ENCODE measurements around the gene RBM26.

The RBM26 gene

GRCh38 chr13:79405831-79406596, at the start of gene RBM26:
Gene RBM26 (minus strand): TSS chr13:79406255. CDS start chr13:79405774, 481 bp downstream.
- DNase-seq = peak; percentile 39 to 91 (median 78)

- no peak for DNase-seq
Observed at GRCh38 chr13:79455331-79455730, 49.3 kb upstream of the RBM26 start.

GRCh38 chr13:79452239-79452913, 46.3 kb upstream of the RBM26 start:
- no peak for DNase-seq

- peak in 3 of 56 donors; percentile 2 to 8 (median 4) for DNase-seq
Observed at GRCh38 chr13:79451500-79451962, 45.5 kb upstream of the RBM26 start.

- no peak for DNase-seq
Observed at GRCh38 chr13:79450110-79450509, 44.1 kb upstream of the RBM26 start.

GRCh38 chr13:79448413-79448812, 42.4 kb upstream of the RBM26 start:
- DNase-seq = no peak

- DNase-seq = no peak
Observed at GRCh38 chr13:79447741-79448140, 41.7 kb upstream of the RBM26 start.

GRCh38 chr13:79447141-79447540, 41.1 kb upstream of the RBM26 start:
- DNase-seq = no peak

- DNase-seq = peak in 1 of 56 donors; percentile 1
Observed at GRCh38 chr13:79445968-79446645, 40.1 kb upstream of the RBM26 start.

- DNase-seq = no peak
Observed at GRCh38 chr13:79442706-79443105, 36.7 kb upstream of the RBM26 start.

- DNase-seq = no peak
Observed at GRCh38 chr13:79442221-79442620, 36.2 kb upstream of the RBM26 start.

GRCh38 chr13:79440958-79441528, 35.0 kb upstream of the RBM26 start:
- no peak for DNase-seq

- no peak for DNase-seq
Observed at GRCh38 chr13:79439275-79439674, 33.2 kb upstream of the RBM26 start.

GRCh38 chr13:79435561-79435990, 29.5 kb upstream of the RBM26 start:
- DNase-seq = no peak

GRCh38 chr13:79434556-79434955, 28.5 kb upstream of the RBM26 start:
- no peak for DNase-seq

- DNase-seq = no peak
Observed at GRCh38 chr13:79432992-79433391, 26.9 kb upstream of the RBM26 start.

GRCh38 chr13:79432086-79432485, 26.0 kb upstream of the RBM26 start:
- DNase-seq = no peak

GRCh38 chr13:79429309-79429708, 23.3 kb upstream of the RBM26 start:
- DNase-seq = no peak

- no peak for DNase-seq
Observed at GRCh38 chr13:79427883-79428282, 21.8 kb upstream of the RBM26 start.

- no peak for DNase-seq
Observed at GRCh38 chr13:79427265-79427664, 21.2 kb upstream of the RBM26 start.

- peak in 1 of 56 donors; percentile 16 for DNase-seq
Observed at GRCh38 chr13:79423801-79424642, 18.0 kb upstream of the RBM26 start.

Data from amygdala (tissue), 56 donors.